KOPT-K1 (cell line): ENCODE data around the gene PRR20A.
"Not testable (repeated sequence)": the region's sequence is repeated elsewhere in the genome, so short reads cannot be mapped to it uniquely, and the experiment has no call there.

Experiments used
- H3K27ac ChIP-seq: fragments of 200-600 bp; sonication (generic); 2 replicates; pipeline ENCODE4 v1.5.1; 2016; ENCODE audit warnings: antibody characterized with exemption, mild to moderate bottlenecking, low read depth, low read length; ENCODE audit not compliant: poor library complexity, severe bottlenecking
- H3K36me3 ChIP-seq: fragments of 200-600 bp; sonication (generic); 2 replicates; pipeline ENCODE4 v1.5.1; 2017; ENCODE audit warnings: antibody characterized with exemption, mild to moderate bottlenecking, low read length, moderate library complexity; ENCODE audit not compliant: insufficient read depth
- H3K9me3 ChIP-seq: fragments of 200-600 bp; sonication (generic); 2 replicates; pipeline ENCODE4 v1.5.1; 2017; ENCODE audit warnings: antibody characterized with exemption, low read length, mild to moderate bottlenecking; ENCODE audit not compliant: insufficient read depth, poor library complexity, severe bottlenecking

The PRR20A gene

DNA sequence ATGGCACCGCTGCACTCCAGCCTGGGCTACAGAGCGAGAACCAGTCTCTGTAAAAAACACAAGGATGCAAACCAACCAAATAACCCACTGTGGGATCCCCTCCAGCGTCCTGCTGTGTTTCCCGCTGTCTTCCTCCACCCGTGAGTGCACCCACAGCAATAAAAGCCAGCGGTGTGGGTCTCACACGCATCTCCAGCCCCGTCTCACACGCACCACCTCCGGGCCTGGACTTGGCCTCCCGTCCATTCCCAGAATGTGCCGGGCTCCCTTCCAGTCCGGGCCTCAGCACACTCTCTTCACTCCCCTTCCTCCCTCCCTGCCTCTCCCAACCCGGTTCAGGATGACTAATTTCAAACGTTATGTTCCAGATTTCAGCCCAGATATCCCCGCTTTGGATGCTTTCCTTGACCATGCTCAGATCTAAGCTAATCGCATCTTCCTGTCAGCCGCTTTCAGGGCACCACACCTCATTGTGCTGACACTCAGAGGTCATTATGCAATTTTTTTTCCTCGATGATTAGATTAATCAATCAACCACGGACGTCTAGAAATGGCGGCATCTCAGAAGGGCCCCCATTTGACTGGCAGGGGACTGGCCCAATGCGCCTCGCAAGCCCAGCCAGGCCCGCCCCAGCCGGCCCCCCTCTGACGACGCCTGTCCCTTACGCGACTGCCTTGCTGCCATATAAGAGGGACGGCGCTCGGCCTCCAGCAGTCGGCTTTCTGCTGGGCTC is at the start of gene PRR20A:
Gene PRR20A (plus strand): TSS at position 684 of the 734 bp plus-strand sequence. CDS start 387 bp downstream, outside the sequence.
- not testable (repeated sequence) for H3K36me3 ChIP-seq, H3K27ac ChIP-seq, H3K9me3 ChIP-seq

DNA sequence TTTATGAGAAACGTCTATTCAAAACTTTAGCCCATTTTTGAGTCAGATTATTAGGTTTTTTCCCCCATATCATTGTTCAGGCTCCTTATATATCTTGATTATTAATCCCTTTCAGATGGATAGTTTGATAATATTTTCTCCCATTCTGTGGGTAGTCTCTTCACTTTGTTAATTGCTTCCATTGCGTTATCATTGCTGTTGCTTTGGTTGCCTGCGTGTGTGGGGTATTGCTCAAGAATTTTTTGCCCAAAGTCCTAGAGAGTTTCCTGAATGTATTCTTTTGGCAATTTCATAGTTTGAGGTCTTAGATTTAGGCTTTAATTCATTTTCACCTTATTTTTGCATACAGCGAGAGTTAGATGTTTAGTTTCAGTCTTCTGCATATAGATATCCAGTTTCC is 25.8 kb upstream of the PRR20A start:
- peaks cover 5% of the 10 kb centered on the region for H3K9me3 ChIP-seq
- no peak overlapping the region for H3K27ac ChIP-seq
- no peaks in the 10 kb centered on the region for H3K36me3 ChIP-seq

DNA sequence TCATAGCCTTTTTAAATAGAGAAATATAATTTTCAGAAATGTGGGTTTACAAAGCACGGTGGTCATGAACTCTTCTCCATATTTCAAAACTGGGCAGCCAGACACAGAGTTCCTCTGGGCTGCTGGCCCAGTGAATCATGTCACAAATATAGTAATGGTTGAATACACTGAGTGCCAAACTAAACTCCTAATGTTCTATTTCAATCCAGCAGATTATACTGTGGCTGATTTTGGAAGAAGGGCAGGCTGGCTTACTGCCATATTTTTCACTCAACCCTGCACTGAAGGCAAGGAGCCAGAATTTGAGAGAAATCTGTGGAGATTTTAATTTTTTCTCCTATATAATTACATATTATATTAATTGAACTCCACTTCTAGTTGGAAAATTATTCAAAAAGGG is 17.0 kb upstream of the PRR20A start:
- no peaks in the 10 kb centered on the region for H3K36me3 ChIP-seq
- no peaks in the 10 kb centered on the region for H3K9me3 ChIP-seq
- H3K27ac ChIP-seq = no peak overlapping the region

DNA sequence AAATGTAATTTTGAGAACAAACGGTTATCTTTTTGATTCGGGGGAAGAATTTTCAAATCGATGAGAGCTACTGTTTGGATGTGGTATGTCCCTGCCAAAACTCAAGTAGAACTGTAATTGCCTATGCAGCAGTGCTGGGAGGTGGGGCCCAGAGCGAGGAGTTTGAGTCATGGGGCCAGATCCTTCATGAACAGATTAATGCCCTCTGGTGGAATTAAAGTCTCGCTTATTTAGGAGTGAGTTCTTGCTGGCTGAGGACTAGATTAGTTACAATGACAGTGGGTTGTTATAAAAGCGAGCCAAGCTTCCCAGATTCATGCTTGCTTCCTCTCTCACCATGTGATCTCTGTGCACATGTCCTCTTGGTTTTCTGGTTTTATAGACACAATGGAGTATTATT is 11.8 kb upstream of the PRR20A start:
- no peaks in the 10 kb centered on the region for H3K36me3 ChIP-seq
- no peaks in the 10 kb centered on the region for H3K9me3 ChIP-seq
- H3K27ac ChIP-seq = no peak overlapping the region

DNA sequence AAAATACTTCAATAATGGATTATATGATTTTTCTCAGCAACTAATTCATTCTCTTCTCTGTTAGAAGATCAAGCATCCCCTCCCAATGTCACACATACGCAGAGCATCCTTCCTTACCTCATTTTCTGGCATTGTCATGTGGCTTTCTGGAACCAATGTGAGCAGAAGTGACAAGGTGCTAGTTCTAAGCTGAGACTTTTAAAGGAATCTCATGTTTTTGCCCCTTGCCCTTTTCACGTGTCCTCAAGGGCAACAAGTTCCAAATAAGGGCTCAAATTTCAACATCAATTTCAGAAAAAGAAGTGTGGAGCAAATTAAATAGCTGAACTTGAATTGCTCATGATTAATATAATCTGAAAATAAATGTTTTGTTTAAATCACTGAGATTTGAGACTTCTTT is 4.6 kb upstream of the PRR20A start:
- Histone ChIP-seq H3K9me3 (no peaks in the 10 kb centered on the region), H3K36me3 (no peaks in the 10 kb centered on the region)

DNA sequence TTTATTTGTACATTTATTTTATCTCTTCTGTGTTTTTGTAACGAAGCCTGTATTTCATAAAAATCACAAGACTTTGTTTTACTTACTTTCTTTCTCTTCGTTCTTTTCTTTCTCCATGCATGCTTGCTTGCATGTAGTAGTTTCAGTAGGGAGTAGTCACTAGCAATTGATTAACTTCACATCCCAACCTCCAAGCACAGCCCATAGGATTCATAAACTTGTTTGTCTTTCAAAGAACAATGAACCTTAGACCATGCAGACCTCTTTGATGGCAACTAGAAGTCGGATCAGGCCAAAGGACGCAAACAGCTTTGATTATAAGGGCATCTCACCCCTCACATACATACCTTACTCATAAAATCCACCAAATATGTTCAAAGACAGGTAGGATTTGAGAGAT is 3.1 kb upstream of the PRR20A start:
- Histone ChIP-seq H3K9me3 (no peaks in the 10 kb centered on the region), H3K36me3 (no peaks in the 10 kb centered on the region), H3K27ac (no peak overlapping the region)

More for the DNA sequence above, 4.6 kb upstream of the PRR20A start:
- no peak overlapping the region for H3K27ac ChIP-seq

DNA sequence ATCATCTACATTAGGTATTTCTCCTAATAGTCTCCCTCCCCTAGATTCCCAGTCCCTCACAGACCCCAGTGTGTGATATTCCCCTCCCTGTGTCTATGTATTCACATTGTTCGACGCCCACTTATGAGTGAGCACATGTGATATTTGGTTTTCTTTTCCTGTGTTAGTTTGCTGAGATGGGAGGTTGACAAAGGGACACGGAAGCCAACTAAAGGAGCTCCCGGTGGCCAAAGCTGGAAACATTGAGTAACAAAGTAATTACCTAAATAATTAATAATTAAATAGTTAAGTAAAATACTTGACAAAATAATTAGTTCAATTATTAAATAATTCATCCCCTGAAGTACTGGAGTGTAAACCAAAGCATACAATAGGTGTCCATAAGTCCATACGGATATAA is 1.7 kb upstream of the PRR20A start:
- Histone ChIP-seq H3K36me3 (no peaks in the 10 kb centered on the region), H3K27ac (no peak overlapping the region), H3K9me3 (no peaks in the 10 kb centered on the region)

DNA sequence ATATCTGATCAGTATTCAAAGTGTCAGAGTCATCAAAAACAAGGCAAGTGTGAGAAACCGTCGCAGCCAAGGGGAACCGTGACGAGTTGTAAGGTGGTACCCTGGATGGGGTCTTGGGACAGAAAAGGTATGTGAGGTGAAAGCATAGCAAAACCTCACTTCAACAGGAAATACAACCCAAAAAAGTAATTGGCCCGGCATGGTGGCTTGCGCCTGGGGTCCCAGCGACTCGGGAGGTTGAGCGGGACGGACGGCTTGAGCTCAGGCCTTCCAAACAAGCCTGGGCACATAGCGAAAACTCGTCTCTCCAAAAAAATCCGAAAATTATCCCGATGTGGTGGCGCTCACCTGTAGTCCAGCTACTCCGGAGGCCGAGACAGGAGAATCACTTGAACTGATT is 937 bp upstream of the PRR20A start:
- not testable (repeated sequence) for H3K27ac ChIP-seq, H3K36me3 ChIP-seq, H3K9me3 ChIP-seq

DNA sequence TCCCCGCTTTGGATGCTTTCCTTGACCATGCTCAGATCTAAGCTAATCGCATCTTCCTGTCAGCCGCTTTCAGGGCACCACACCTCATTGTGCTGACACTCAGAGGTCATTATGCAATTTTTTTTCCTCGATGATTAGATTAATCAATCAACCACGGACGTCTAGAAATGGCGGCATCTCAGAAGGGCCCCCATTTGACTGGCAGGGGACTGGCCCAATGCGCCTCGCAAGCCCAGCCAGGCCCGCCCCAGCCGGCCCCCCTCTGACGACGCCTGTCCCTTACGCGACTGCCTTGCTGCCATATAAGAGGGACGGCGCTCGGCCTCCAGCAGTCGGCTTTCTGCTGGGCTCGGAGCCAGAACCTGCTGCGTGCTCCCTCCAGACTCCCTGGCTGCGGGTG is 6.5 kb downstream of the PRR20A start, which contains the start of gene PRR20B:
Gene PRR20B (plus strand): TSS at position 301 of the 400 bp plus-strand sequence. CDS start 387 bp downstream, outside the sequence.
- H3K9me3 ChIP-seq, H3K27ac ChIP-seq, H3K36me3 ChIP-seq: not testable (repeated sequence)

DNA sequence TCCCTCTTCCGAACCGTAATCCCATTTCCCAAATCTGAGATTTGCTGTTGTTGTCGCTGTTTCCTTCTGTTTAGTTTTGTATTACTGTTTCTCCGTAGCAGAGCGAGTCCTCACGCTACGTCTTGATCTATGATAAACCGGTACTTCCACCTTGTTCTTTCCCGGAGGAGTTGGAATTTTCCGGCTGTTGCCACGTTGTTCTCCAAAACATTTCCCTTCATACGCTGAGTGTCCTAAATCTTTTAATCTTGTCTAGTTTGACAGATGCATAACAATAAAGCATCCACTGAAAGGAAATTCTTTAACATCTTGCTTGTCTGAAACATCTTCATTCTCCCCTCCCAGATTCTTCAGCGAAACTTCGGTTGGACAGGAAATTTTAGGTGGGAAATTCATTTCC is 7.4 kb downstream of the PRR20A start:
- not testable (repeated sequence) for H3K36me3 ChIP-seq, H3K27ac ChIP-seq, H3K9me3 ChIP-seq

DNA sequence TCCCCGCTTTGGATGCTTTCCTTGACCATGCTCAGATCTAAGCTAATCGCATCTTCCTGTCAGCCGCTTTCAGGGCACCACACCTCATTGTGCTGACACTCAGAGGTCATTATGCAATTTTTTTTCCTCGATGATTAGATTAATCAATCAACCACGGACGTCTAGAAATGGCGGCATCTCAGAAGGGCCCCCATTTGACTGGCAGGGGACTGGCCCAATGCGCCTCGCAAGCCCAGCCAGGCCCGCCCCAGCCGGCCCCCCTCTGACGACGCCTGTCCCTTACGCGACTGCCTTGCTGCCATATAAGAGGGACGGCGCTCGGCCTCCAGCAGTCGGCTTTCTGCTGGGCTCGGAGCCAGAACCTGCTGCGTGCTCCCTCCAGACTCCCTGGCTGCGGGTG is 13.0 kb downstream of the PRR20A start, which contains the start of gene PRR20C:
Gene PRR20C (plus strand): TSS at position 301 of the 400 bp plus-strand sequence. CDS start 387 bp downstream, outside the sequence.
- H3K36me3 ChIP-seq, H3K27ac ChIP-seq, H3K9me3 ChIP-seq: not testable (repeated sequence)

DNA sequence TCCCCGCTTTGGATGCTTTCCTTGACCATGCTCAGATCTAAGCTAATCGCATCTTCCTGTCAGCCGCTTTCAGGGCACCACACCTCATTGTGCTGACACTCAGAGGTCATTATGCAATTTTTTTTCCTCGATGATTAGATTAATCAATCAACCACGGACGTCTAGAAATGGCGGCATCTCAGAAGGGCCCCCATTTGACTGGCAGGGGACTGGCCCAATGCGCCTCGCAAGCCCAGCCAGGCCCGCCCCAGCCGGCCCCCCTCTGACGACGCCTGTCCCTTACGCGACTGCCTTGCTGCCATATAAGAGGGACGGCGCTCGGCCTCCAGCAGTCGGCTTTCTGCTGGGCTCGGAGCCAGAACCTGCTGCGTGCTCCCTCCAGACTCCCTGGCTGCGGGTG is 19.6 kb downstream of the PRR20A start, which contains the start of gene PRR20D:
Gene PRR20D (plus strand): TSS at position 301 of the 400 bp plus-strand sequence. CDS start 387 bp downstream, outside the sequence.
- not testable (repeated sequence) for H3K27ac ChIP-seq, H3K36me3 ChIP-seq, H3K9me3 ChIP-seq

DNA sequence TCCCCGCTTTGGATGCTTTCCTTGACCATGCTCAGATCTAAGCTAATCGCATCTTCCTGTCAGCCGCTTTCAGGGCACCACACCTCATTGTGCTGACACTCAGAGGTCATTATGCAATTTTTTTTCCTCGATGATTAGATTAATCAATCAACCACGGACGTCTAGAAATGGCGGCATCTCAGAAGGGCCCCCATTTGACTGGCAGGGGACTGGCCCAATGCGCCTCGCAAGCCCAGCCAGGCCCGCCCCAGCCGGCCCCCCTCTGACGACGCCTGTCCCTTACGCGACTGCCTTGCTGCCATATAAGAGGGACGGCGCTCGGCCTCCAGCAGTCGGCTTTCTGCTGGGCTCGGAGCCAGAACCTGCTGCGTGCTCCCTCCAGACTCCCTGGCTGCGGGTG is 26.2 kb downstream of the PRR20A start, which contains the start of gene PRR20E:
Gene PRR20E (plus strand): TSS at position 301 of the 400 bp plus-strand sequence. CDS start 387 bp downstream, outside the sequence.
- H3K27ac ChIP-seq, H3K9me3 ChIP-seq, H3K36me3 ChIP-seq: not testable (repeated sequence)

DNA sequence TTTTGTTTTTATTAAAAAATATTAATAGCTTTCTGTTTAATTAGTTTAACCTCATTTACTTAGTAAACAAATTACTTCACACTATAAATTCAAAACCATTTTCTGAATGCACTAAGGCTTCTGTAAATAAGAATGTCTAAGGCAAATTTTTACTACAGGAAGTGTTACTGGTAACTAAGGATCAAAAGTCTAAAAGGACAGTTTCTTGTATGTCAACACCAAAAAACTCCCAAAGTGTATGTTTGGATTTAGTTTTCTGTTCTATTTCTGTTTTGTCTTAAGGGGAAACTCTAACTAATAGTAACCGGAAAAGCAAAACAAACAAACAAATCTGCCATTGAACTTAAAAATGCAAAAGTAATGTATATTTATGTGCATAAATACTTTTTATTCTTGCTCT is 50.9 kb downstream of the PRR20A start:
- H3K9me3 ChIP-seq = no peaks in the 10 kb centered on the region
- H3K36me3 ChIP-seq = no peaks in the 10 kb centered on the region

More for the DNA sequence above, 50.9 kb downstream of the PRR20A start:
- H3K27ac ChIP-seq = no peak overlapping the region
